Stimulated activated CD8-positive, alpha-beta memory T cell treated with anti-CD3 and anti-CD28 coated beads, Interleukin-7, amount 100 ng/mL, for 24 hours (primary cell): ENCODE results near the gene EIF2A.
"Not testable (repeated sequence)": the region's sequence is repeated elsewhere in the genome, so short reads cannot be mapped to it uniquely, and the experiment has no call there.

Experiments used
- DNase-seq: peaks from one replicate; pipeline ENCODE4 v3.0.0-alpha.2; 2020; ENCODE audit warnings: low read depth

Gene EIF2A

DNA sequence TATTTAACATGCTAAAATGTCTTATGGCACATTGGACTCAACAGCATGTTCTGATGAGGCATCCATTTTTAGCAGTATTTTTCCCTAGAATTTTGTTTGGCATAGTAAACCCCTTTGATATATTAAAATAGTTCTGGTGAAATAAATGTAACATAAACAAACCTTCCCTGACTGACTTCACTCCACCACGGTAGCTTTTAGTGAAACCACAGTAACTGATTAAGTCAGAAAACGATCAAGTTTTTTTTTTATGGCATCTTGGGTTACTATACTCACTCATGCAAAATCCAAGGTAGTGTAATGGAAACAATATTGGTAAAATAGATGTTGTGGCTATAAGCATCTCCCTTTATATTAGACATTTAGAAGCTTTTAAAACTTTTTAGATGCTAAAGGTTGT is 3.1 kb upstream of the EIF2A start:
- no peak for DNase-seq

GRCh38 chr3:150544041-150544440 is 2.5 kb upstream of the EIF2A start:
- DNase-seq: no peak

- no peak for DNase-seq
Measured at GRCh38 chr3:150544726-150545125, 1.9 kb upstream of the EIF2A start.

DNA sequence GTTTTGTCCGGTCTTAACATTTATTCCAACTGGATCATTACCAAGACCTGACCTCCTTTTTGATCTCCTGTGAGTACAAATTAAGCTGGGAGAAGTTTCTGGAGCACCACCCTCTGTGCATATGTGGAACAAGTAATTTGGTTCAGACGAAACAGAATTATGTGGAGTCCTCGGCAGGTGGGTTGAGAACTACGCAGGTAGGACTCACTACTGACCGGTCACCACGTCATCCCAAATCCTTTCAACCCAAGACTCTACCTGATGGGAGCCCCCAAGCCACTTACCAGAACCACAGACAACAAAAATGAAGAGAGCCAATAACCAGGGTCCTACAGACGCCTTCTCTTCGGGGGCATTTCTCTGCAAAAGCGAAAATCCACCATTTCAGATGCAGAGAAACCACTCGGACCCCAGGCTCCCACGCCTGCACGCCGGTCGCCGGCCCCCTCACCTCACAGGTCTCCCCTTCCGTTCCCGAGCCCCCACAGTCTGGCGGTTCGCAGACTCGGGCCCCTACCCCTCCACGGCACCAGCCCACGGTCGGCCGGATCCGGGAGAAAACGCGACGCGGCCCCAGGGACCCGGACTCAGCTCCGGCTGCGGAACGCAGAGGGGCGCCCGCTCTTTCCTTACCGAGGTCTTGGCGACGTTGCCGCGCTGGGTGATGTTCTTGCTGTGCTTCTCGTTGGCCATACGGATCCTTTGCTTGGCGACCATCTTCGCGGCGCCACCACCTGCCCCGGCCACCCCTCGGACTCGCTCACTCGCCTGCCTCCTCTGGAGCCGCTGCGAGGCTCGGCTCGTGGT is 965 bp upstream of the EIF2A start:
- DNase-seq: peak; percentile 15

DNA sequence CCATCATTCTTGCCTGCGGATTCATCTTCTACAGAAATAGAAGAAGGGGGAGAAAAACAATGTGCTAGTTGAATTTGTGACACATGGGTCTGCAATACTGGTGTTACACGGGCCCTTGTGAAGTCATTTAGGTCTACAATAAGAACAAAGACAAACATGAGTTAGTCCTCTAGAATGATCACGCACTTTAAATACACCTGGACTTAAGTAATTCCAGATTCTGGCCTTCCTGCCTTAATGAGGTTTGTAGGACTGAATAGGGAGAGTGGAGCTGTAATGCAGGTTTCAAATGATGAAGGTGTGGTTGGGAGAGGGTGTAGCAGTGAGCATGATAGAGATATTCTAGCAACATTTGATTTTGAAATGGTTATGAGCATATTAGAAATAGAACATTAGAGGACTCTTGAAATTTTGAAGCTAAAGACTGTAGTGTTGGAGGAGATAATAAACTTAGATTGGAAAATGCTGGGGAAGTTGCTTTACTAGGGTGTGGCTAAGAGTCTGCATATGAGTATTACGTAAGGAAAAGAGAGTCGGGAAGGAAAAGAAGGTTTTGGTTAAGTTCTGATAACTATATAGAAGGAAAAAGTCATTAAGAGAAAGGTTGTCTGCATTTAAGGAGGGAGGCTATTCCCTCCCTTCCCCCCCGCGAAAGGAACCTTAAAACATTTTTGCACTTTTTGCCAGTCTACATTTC is 606 bp downstream of the EIF2A start:
- no peak for DNase-seq

DNA sequence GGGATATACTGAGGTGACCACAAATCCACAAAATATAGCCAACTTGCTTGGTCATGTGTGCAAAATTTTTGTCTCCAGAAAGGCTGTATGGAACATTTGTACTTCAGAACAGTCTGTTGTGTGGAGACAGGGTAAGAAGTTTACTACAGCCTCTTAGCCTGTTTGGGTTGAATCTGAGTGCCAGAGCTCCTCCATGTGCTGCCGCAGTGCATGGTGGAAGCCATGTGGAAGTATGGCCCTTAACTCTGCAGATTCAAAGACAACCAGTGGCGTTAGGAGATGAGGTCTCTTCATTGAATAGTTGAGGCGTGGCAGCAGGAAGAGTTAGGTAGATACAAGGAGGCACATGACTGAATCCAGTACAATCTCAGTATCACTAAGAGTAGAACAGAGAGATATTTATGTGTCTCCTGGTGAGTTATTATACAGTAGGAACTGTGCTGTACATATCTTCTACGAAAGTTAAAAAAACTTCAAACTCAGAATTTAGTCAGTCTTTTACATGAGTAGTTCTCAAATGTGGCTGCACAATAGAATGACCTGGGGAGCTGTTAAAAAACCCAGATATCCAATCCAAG is 9.4 kb downstream of the EIF2A start:
- no peak for DNase-seq

GRCh38 chr3:150556792-150557191 is 10.2 kb downstream of the EIF2A start:
- no peak for DNase-seq

GRCh38 chr3:150557725-150558124 is 11.1 kb downstream of the EIF2A start:
- DNase-seq: no peak

GRCh38 chr3:150564243-150564642 is 17.7 kb downstream of the EIF2A start:
- DNase-seq: no peak

DNA sequence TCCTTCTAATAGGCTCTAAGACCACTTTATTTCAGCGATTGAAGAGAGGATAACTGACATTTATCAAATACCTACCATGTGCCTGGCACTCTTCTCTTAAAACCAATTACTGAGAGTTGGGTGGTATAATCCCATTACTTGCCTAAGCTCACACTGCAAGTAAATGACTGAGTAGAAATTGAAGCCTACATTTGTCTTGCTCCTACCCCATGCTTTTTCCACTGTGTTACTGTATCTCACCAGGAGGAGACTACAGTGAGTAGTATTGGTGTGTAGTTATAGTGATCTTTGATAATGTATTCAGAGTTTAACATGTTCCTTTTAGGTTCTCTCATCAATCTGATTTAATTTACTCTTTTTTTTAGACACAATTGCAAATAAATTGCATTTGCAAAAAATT is 20.7 kb downstream of the EIF2A start:
- no peak for DNase-seq

DNA sequence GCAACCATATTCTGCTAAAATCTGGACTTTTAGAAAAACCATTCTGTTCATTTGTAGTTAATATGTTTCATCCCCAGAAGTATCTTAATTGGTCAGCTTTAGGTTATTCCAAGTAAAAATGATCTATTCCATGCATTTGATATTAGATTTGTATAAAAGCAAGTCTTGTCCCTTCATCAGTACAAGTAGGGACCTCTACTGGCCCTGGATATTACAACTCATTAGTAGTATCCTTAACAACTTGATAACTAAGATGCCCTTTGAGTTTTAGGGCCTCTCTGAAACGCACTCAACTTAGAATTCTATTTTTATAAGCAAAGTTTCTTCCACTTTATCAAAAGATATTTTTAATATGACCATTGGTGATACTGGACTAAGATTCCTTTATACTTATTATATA is 31.3 kb downstream of the EIF2A start:
- no peak for DNase-seq

DNA sequence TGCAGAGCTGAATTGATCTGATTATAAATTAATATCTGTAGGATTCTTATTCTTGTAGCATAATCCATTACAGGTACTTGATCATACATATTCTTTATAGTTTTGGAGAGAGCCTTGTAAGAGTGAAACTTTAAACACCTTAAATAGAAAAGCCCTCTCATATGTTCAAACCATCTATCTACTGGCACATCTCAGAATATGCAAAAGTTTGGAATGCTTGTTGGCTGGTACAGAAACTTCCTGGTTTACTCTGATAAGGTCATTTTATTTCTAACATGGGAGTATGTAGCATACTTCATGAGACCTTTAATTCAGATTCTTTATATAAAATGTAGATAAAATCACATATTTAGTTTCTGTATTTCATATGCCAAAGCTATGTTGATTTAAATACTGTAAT is 34.6 kb downstream of the EIF2A start:
- no peak for DNase-seq

DNA sequence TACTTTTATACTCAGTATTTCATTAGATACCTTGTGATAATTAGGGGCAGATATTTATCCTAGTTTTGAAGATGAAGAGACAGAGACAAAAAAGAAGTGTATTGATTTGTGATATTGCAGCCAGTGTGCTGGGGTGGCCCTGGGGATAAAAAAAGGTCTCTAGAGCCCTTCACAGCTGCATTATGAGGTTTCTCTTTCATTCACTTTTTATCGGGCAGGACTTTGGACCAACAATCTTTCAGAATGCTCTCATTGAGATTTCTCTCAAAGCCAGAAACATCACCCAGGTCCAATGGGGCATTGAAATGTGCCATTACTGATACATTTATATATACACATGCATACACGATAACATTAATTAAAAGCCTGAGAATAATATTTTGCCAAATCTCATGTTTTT is 36.0 kb downstream of the EIF2A start:
- DNase-seq: no peak

DNA sequence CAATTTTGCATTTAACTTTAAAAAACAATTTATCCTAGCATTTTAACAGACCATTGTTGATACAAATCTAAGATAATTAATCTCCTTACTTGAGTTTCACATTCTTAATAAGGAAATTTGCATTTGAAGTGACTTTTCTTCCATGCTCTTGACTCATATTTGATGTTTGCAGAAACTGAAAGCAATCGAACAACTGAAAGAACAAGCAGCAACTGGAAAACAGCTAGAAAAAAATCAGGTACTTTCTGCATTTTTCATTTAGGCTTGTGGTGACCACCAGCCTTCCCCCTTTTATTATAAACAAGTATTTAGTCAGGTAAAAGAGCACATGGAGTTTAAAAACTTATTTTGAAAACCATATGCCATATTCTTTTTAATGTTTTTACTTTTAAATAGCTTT is 36.4 kb downstream of the EIF2A start:
- DNase-seq: no peak

- no peak for DNase-seq
Measured at GRCh38 chr3:150588027-150588830, 41.6 kb downstream of the EIF2A start.

- no peak for DNase-seq
Measured at GRCh38 chr3:150589759-150590158, 43.2 kb downstream of the EIF2A start.

GRCh38 chr3:150594150-150594549 is 47.6 kb downstream of the EIF2A start:
- no peak for DNase-seq

GRCh38 chr3:150597646-150598045 is 51.1 kb downstream of the EIF2A start:
- no peak for DNase-seq

DNA sequence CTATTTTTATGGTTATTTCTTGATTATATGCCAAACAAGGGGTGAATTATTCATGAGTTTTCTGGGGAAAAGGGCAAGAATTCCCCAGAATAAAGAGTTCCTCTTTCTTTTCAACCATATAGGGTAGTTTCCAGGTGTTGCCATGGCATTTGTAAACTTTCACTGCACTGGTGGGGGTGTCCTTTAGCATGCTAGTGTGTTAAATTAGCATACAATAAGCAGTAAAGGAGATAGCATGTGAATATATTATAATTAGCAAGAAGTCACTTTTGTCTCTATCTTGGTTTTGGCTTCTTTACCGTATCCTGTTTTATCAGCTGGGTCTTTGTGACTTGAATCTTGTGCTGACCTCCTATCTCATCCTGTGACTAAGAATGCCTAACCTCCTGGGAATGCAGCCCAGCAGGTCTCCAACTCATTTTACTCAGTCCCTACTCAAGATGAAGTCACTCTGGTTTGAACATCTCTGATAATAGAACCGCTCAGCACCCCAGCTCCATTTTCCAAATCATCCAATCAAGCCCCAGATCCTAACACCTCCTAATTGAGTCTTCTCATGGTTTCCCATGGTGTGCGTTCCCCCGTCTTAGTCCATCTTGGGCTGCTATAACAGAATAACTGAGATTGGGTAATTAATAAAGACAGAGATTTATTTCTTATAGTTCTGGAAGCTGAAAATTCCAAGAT is 53.2 kb downstream of the EIF2A start:
- no peak for DNase-seq

GRCh38 chr3:150600647-150601530 is 54.3 kb downstream of the EIF2A start:
- not testable (repeated sequence) for DNase-seq
